Trophoblast cell (in vitro differentiated cells and primary cell): ENCODE data around the gene RTL9.

Source experiments
- DNase-seq, 2 donors: peaks; one replicate each; pipeline ENCODE4 v3.0.0-alpha.2; 2016
- H2AFZ ChIP-seq: 2 replicates; pipeline ENCODE4 v1.6.1; 2013; ENCODE audit warnings: low read length, moderate library complexity, mild to moderate bottlenecking; ENCODE audit not compliant: insufficient read depth, poor library complexity
- H2AK5ac ChIP-seq: 2 replicates; pipeline ENCODE4 v1.6.1; 2013; ENCODE audit warnings: mild to moderate bottlenecking, low read length
- H2BK120ac ChIP-seq: 2 replicates; pipeline ENCODE4 v1.6.1; 2013; ENCODE audit warnings: low read length, mild to moderate bottlenecking, moderate library complexity; ENCODE audit not compliant: insufficient read depth, poor library complexity
- H2BK12ac ChIP-seq: 2 replicates; pipeline ENCODE4 v1.6.1; 2013; ENCODE audit warnings: mild to moderate bottlenecking, low read length, moderate library complexity
- H2BK5ac ChIP-seq: 2 replicates; pipeline ENCODE4 v1.6.1; 2013; ENCODE audit warnings: low read length, low read depth, moderate library complexity, mild to moderate bottlenecking; ENCODE audit not compliant: poor library complexity
- H3K14ac ChIP-seq: 2 replicates; pipeline ENCODE4 v1.6.1; 2013; ENCODE audit warnings: mild to moderate bottlenecking, low read length
- H3K18ac ChIP-seq: 2 replicates; pipeline ENCODE4 v1.6.1; 2013; ENCODE audit warnings: mild to moderate bottlenecking, low read length
- H3K23ac ChIP-seq: 2 replicates; pipeline ENCODE4 v1.6.1; 2013; ENCODE audit warnings: low read length
- H3K27ac ChIP-seq: 2 replicates; pipeline ENCODE4 v1.5.1; 2013; ENCODE audit warnings: low read depth, mild to moderate bottlenecking, inconsistent platforms, low read length, moderate library complexity
- H3K27me3 ChIP-seq: 2 replicates; pipeline ENCODE4 v1.6.1; 2013; ENCODE audit warnings: inconsistent platforms, mild to moderate bottlenecking, low read length, moderate library complexity; ENCODE audit not compliant: insufficient read depth
- H3K36me3 ChIP-seq, 2 experiments: 1 replicate in 1 of 2; 2 replicates in 1 of 2; pipeline ENCODE4 v1.6.1; 2013; ENCODE audit warnings: low read length in 2 of 2, mild to moderate bottlenecking in 2 of 2, moderate library complexity in 1 of 2; ENCODE audit not compliant: insufficient read depth in 2 of 2, control insufficient read depth in 1 of 2
- H3K4ac ChIP-seq: 2 replicates; pipeline ENCODE4 v1.6.1; 2013; ENCODE audit warnings: low read depth, mild to moderate bottlenecking, low read length, moderate library complexity
- H3K4me1 ChIP-seq, 2 experiments: 1 replicate in 1 of 2; 2 replicates in 1 of 2; pipeline ENCODE4 v1.6.1; 2013; ENCODE audit warnings: low read length in 2 of 2, mild to moderate bottlenecking in 2 of 2, moderate library complexity in 1 of 2; ENCODE audit not compliant: insufficient read depth in 2 of 2, control insufficient read depth in 1 of 2
- H3K4me2 ChIP-seq: 2 replicates; pipeline ENCODE4 v1.6.1; 2013; ENCODE audit warnings: inconsistent platforms, mild to moderate bottlenecking, low read length, moderate library complexity
- H3K4me3 ChIP-seq: 2 replicates; pipeline ENCODE4 v1.5.1; 2013; ENCODE audit warnings: mild to moderate bottlenecking, low read depth, low read length, inconsistent platforms
- H3K79me1 ChIP-seq: one replicate; pipeline ENCODE4 v1.6.1; 2013; ENCODE audit warnings: low read length
- H3K79me2 ChIP-seq: 2 replicates; pipeline ENCODE4 v1.6.1; 2013; ENCODE audit warnings: low read length, mild to moderate bottlenecking; ENCODE audit not compliant: control insufficient read depth, insufficient read depth, poor library complexity
- H3K9ac ChIP-seq: 2 replicates; pipeline ENCODE4 v1.6.1; 2013; ENCODE audit warnings: mild to moderate bottlenecking, low read length
- H3K9me3 ChIP-seq: 2 replicates; pipeline ENCODE4 v1.6.1; 2013; ENCODE audit warnings: low read depth, mild to moderate bottlenecking, control low read depth, inconsistent platforms, low read length; ENCODE audit not compliant: insufficient read depth
- H4K12ac ChIP-seq: 2 replicates; pipeline ENCODE4 v1.6.1; 2013; ENCODE audit warnings: low read depth, mild to moderate bottlenecking, low read length, moderate library complexity
- H4K8ac ChIP-seq: 2 replicates; pipeline ENCODE4 v1.6.1; 2013; ENCODE audit warnings: low read depth, mild to moderate bottlenecking, low read length, moderate library complexity
- H4K91ac ChIP-seq: one replicate; pipeline ENCODE4 v1.6.1; 2013; ENCODE audit warnings: low read depth, mild to moderate bottlenecking, low read length, moderate library complexity
- WGBS: extraction: QIAGEN DNeasy Blood & Tissue Kit; methylation state at CpG from one replicate; pipeline ENCODE4 v1.1.7; 2013; ENCODE audit warnings: missing lambda C conversion rate; ENCODE audit not compliant: insufficient read length, insufficient coverage; ENCODE audit errors: extremely low coverage; 5-methylcytosine and 5-hydroxymethylcytosine counted together

The RTL9 gene

DNA sequence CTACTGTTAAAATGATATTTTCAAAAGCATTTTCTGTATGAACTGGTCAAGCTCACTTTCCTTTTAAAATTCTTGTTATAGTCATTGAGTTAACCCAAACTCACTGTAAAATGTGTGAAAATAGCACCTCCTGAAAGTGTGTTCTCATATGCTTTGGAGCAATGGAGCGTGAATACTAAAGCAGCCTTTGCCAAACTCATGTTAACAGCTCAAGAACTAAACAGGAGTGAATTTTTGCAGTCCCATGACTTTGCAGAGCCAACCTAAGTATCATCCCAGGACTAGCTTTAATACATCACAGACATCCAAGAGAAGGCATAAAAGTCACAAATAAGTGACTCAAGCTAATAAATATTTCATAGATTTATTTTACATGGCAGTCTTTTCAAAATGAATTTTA lies 43.1 kb upstream of the RTL9 start:
- Histone ChIP-seq H3K79me2 (peaks cover 6% of the 10 kb centered on the region), H3K4me3 (no peak overlapping the region), H3K9ac (no peak overlapping the region), H3K4ac (no peak overlapping the region), H4K12ac (no peak overlapping the region), H3K4me2 (no peak overlapping the region), H2AFZ (no peak overlapping the region), H3K79me1 (peaks cover 9% of the 10 kb centered on the region), H2AK5ac (no peak overlapping the region), H3K18ac (no peak overlapping the region), H2BK12ac (no peak overlapping the region), H3K27ac (no peak overlapping the region), H3K27me3 (no peaks in the 10 kb centered on the region), H3K36me3 (no peaks in the 10 kb centered on the region), H3K4me1 (no peaks in the 10 kb centered on the region), H2BK5ac (no peak overlapping the region), H4K8ac (no peak overlapping the region), H3K23ac (no peak overlapping the region), H3K9me3 (no peaks in the 10 kb centered on the region), H4K91ac (no peak overlapping the region), H3K14ac (no peak overlapping the region), H2BK120ac (no peak overlapping the region)
- WGBS: no CpG with 5 or more reads among the region's 1 CpG
- DNase-seq: no peak

DNA sequence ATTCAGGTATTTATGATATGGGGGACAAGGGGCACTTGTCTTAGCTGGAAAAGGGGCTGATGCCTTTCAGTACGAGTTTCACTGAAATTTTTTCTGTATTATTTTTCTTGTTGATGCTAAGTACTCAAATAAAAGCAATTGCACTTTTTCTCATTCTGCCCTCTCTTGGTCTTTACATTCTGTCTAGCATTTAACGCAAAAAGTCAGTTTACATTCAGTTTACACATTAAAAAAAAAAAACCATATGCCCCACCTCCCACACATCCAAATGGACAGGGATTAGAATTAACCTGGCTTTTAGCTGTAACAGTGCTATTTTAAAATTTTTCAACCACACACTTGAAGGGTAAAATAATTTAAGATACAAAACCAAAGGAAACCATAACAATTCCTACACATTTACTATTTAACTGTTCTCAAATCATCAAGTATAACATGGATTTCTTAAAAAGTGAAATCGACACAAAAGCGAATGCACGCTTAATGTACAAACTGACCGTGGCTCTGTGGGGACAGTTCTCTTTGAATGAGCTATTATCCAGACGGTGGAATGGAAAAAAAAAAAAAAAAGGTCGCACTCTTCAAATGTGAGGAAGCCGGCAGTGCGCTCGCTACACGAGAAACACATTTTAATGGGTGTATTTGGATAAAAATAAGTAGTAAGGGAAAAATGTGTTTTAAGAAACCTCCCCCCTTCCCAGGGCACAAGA lies 42.1 kb upstream of the RTL9 start:
- H3K14ac ChIP-seq: no peak overlapping the region
- peak overlapping the region; percentile 99 for H3K4me2 ChIP-seq
- peak in 1 of 2 donors; percentile 6 for DNase-seq
- H3K18ac ChIP-seq: no peak overlapping the region
- H4K12ac ChIP-seq: no peak overlapping the region
- peaks cover 9% of the 10 kb centered on the region for H3K79me1 ChIP-seq
- H2BK5ac ChIP-seq: no peak overlapping the region
- no peak overlapping the region for H3K4ac ChIP-seq
- no peaks in the 10 kb centered on the region for H3K4me1 ChIP-seq
- no peaks in the 10 kb centered on the region for H3K27me3 ChIP-seq
- no peak overlapping the region for H3K27ac ChIP-seq
- no peak overlapping the region for H2BK12ac ChIP-seq
- no peak overlapping the region for H3K9ac ChIP-seq
- no peak overlapping the region for H2AFZ ChIP-seq
- no peak overlapping the region for H3K23ac ChIP-seq
- H4K8ac ChIP-seq: no peak overlapping the region
- peaks cover 6% of the 10 kb centered on the region for H3K79me2 ChIP-seq
- H3K4me3 ChIP-seq: no peak overlapping the region
- H4K91ac ChIP-seq: no peak overlapping the region
- no peaks in the 10 kb centered on the region for H3K36me3 ChIP-seq
- no CpG with 5 or more reads among the region's 12 CpGs for WGBS
- no peak overlapping the region for H2BK120ac ChIP-seq
- no peaks in the 10 kb centered on the region for H3K9me3 ChIP-seq
- H2AK5ac ChIP-seq: no peak overlapping the region

DNA sequence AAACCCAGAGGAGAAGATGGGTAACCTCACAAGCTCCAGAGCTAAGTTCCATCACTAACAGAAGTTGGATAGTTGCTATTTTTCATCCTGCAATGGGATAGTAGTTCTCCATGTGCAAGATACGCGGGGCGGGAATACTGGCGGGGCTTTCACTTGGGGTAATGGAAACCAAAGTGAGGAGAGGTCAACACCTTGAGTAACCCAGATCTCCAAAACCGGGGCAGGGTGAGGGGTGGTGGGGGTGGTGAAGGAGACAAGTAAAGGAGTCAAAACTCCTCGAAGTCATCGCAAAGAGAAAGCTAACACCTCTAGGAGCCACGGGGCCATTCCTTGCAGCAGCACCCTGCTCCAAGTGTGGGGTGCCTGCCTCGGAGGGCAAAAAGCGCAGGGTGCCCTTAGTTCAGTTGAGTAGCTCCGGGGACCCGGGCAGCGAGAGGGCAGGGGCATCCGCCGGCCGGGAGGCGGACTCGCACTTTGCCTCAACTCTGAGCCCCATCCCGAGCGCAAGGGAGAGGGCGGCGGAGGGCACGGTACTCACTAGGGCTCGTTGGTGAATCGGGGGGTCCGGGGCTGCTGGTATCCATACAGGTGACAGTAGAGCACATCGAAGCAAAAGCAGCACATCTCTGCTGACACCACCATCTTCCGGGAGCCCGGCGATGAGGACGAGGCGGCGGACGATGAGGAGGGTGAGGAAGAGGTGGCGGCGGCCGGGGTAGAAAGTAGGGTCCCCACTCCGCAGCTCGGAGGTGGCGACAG lies 41.4 kb upstream of the RTL9 start:
- no peak overlapping the region for H3K23ac ChIP-seq
- no peaks in the 10 kb centered on the region for H3K9me3 ChIP-seq
- peak overlapping the region; percentile 26 for H2BK5ac ChIP-seq
- peak overlapping the region; percentile 88 for H3K14ac ChIP-seq
- peaks cover 9% of the 10 kb centered on the region for H3K79me1 ChIP-seq
- no peak overlapping the region for H2AK5ac ChIP-seq
- peak overlapping the region; percentile 61 for H2AFZ ChIP-seq
- H3K4me1 ChIP-seq: no peaks in the 10 kb centered on the region
- H3K27ac ChIP-seq: no peak overlapping the region
- peak overlapping the region; percentile 83 for H4K8ac ChIP-seq
- H2BK120ac ChIP-seq: peak overlapping the region; percentile 59
- peak overlapping the region; percentile 39 for H4K12ac ChIP-seq
- peak overlapping the region; percentile 95 for H3K4me3 ChIP-seq
- peak overlapping the region; percentile 79 for H3K9ac ChIP-seq
- H2BK12ac ChIP-seq: no peak overlapping the region
- DNase-seq: peak in 1 of 2 donors; percentile 4
- H4K91ac ChIP-seq: peak overlapping the region; percentile 83
- peak overlapping the region; percentile 91 for H3K4ac ChIP-seq
- peak overlapping the region; percentile 60 for H3K18ac ChIP-seq
- H3K79me2 ChIP-seq: peaks cover 6% of the 10 kb centered on the region
- H3K36me3 ChIP-seq: no peaks in the 10 kb centered on the region
- WGBS: no CpG with 5 or more reads among the region's 40 CpGs
- no peaks in the 10 kb centered on the region for H3K27me3 ChIP-seq
- H3K4me2 ChIP-seq: peak overlapping the region; percentile 99

DNA sequence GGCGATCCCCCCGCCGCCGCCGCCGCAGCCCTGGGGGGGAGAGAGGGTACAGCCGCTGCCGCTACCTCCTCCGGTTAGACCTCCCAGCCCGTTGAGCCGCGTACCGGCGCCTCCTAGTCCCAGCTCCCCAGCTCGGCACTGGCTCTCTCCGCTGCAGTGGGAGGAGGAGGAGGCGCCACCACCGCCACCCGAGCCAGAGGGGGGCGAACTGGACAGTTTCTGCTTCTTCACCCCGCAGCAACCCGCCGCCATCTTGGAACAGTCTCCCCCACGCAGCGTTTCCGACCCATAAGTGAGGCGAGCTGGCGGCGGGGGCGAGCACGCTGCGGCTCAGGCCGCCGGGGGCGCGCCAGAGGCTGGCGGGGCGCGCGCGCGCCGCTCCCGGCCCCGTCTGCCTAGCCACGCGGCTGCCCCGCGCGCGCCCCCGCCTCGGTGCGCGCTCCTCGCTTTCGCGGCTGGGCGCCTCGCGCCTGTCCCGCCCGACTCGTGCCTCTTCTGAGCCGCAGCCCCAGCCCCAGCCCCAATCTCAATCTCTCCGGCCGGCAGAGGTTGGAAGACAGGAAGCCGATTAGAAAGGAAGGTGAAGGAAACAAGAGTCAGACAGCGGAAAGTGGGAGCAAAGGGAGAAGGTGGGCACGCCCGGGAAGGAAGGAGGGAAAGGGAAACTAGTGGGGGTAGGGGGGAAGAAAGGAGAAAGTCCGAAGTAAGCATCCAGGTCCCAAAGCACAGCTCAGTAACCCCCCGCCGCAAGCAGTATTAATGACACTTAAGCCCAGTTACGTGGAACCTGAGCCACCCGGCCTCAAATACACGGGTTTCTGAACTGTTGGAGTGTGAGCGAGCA lies 40.6 kb upstream of the RTL9 start, which contains the start of gene AMMECR1:
TSS of gene AMMECR1 (minus strand) at position 266 of the 844 bp plus-strand sequence. CDS start at position 252, 14 bp downstream.
- Histone ChIP-seq H3K4ac (peak within 1 kb of the TSS; percentile 91), H2AFZ (peak within 1 kb of the TSS; percentile 61), H2BK5ac (peak within 1 kb of the TSS; percentile 59), H4K8ac (peak within 1 kb of the TSS; percentile 83), H3K14ac (peak within 1 kb of the TSS; percentile 88), H2BK12ac (no peak within 1 kb of the TSS), H3K4me1 (no peaks in the 10 kb centered on the region), H3K9ac (peak within 1 kb of the TSS; percentile 88), H3K79me2 (peaks cover 6% of the 10 kb centered on the region), H3K4me2 (peak within 1 kb of the TSS; percentile 99), H3K18ac (peak within 1 kb of the TSS; percentile 60), H3K9me3 (no peaks in the 10 kb centered on the region), H3K79me1 (peaks cover 9% of the 10 kb centered on the region), H4K12ac (peak within 1 kb of the TSS; percentile 89), H4K91ac (peak within 1 kb of the TSS; percentile 83), H3K23ac (no peak within 1 kb of the TSS), H3K4me3 (peak within 1 kb of the TSS; percentile 95), H3K27me3 (no peaks in the 10 kb centered on the region), H3K36me3 (no peaks in the 10 kb centered on the region), H2AK5ac (no peak within 1 kb of the TSS), H2BK120ac (peak within 1 kb of the TSS; percentile 59), H3K27ac (peak within 1 kb of the TSS; percentile 64)
- DNase-seq: peak; percentile 65 to 77
- WGBS: no CpG with 5 or more reads among the region's 78 CpGs
